Activated naive CD8-positive, alpha-beta T cell treated with anti-CD3 and anti-CD28 coated beads, Interleukin-2, amount 10 ng/mL, durations not matched to agents 7 days and 5 days (primary cell): ENCODE data around the gene GNAT2. TPM values are rescaled to one million over a fixed set of nuclear protein-coding genes. Genes with fewer than 3 reads are reported as not detected.
"Not testable (repeated sequence)": the region's sequence is repeated elsewhere in the genome, so short reads cannot be mapped to it uniquely, and the experiment has no call there.

ENCODE experiments used
- ATAC-seq: fragments of 150-1000 bp; cut with Tn5 transposase; one replicate; pipeline ENCODE4 v1.10.0; 2021; ENCODE audit warnings: low read depth, moderate library complexity
- POLR2A ChIA-PET: fragments of 350-600 bp; sonication (Branson Sonifier 250); formaldehyde crosslinking; loops from one replicate; lab custom pipeline; 2021; ENCODE audit warnings: antibody characterized with exemption; lab: Charles Lee
- DNase-seq: peaks from one replicate; pipeline ENCODE4 v3.0.0; 2021
- H3K27ac Mint-ChIP-seq: one replicate; pipeline ENCODE4 v1.8.0; 2022; ENCODE audit warnings: mild to moderate bottlenecking, mixed read lengths
- H3K27me3 Mint-ChIP-seq: one replicate; pipeline ENCODE4 v1.8.0; 2022; ENCODE audit warnings: mild to moderate bottlenecking, moderate library complexity, mixed read lengths
- H3K36me3 Mint-ChIP-seq: one replicate; pipeline ENCODE4 v1.8.0; 2021; ENCODE audit warnings: mild to moderate bottlenecking, mixed read lengths
- H3K4me1 Mint-ChIP-seq: one replicate; pipeline ENCODE4 v1.8.0; 2021; ENCODE audit warnings: mixed read lengths
- H3K4me3 Mint-ChIP-seq: one replicate; pipeline ENCODE4 v1.8.0; 2022; ENCODE audit warnings: mild to moderate bottlenecking, moderate library complexity, mixed read lengths
- H3K9me3 Mint-ChIP-seq: one replicate; pipeline ENCODE4 v1.8.0; 2021; ENCODE audit warnings: mixed read lengths
- total RNA-seq, 2 experiments: library from RNA; stranded (reverse); gene quantifications; one replicate each; pipeline ENCODE4 v1.2.3, GENCODE V29; 2021

GNAT2 gene
- total RNA-seq = under 1 TPM in 1 of 2 experiments, not detected in 1; 0.22 TPM

- POLR2A ChIA-PET = interaction anchor here (0.6 to 2.4 kb wide), 12 partner anchors 10 to 720 kb away, joined by 3 to 56 read pairs (median 4); partner anchors contain the start of genes AHCYL1, GNAI3, PSMA5 and RBM15
- peak; percentile 85 for DNase-seq
- no peaks in the 10 kb centered on the region for H3K27me3 Mint-ChIP-seq
- peak within 1 kb of the TSS; percentile 97 for H3K4me3 Mint-ChIP-seq
- H3K9me3 Mint-ChIP-seq = no peaks in the 10 kb centered on the region
- peaks cover 8% of the 10 kb centered on the region for H3K36me3 Mint-ChIP-seq
- peak; percentile 32 for ATAC-seq
- H3K27ac Mint-ChIP-seq = peak within 1 kb of the TSS; percentile 98
- peaks cover 58% of the 10 kb centered on the region for H3K4me1 Mint-ChIP-seq
These were observed at the start of gene GNAT2, which contains the start of gene AMPD2 for GRCh38 chr1:109619576-109620400. Gene GNAT2, minus strand, starts transcription at chr1:109619616. Its CDS starts 6,746 bp downstream, at chr1:109612870. Gene AMPD2, plus strand, starts transcription at chr1:109619837. Its CDS starts 1,339 bp downstream, at chr1:109621176.

GRCh38 chr1:109668123-109668775, 48.8 kb upstream of the GNAT2 start:
- POLR2A ChIA-PET = no interaction called here
- H3K27ac Mint-ChIP-seq = no peak overlapping the region

GRCh38 chr1:109667452-109668122, 48.2 kb upstream of the GNAT2 start, which contains the start of gene GSTM2:
Gene GSTM2, plus strand, starts transcription at chr1:109668057. Its CDS starts 59 bp downstream, at chr1:109668116.
- Mint-ChIP-seq H3K27ac (no peak within 1 kb of the TSS), H3K4me1 (peaks cover 19% of the 10 kb centered on the region), H3K27me3 (no peaks in the 10 kb centered on the region), H3K36me3 (peaks cover 2% of the 10 kb centered on the region), H3K4me3 (peak within 1 kb of the TSS; percentile 82), H3K9me3 (no peaks in the 10 kb centered on the region)
- POLR2A ChIA-PET = no interaction called here
- DNase-seq (peak; percentile 75), ATAC-seq (peak; percentile 94)

More at GRCh38 chr1:109668123-109668775, 48.8 kb upstream of the GNAT2 start:
- H3K4me3 Mint-ChIP-seq = peak overlapping the region; percentile 82
- no peaks in the 10 kb centered on the region for H3K27me3 Mint-ChIP-seq
- peaks cover 2% of the 10 kb centered on the region for H3K36me3 Mint-ChIP-seq
- DNase-seq (no peak), ATAC-seq (no peak)
- peaks cover 19% of the 10 kb centered on the region for H3K4me1 Mint-ChIP-seq
- no peaks in the 10 kb centered on the region for H3K9me3 Mint-ChIP-seq

GRCh38 chr1:109664671-109665070, 45.3 kb upstream of the GNAT2 start:
- peaks cover under 1% of the 10 kb centered on the region for H3K36me3 Mint-ChIP-seq
- DNase-seq (no peak), ATAC-seq (no peak)
- POLR2A ChIA-PET = no interaction called here
- no peaks in the 10 kb centered on the region for H3K27me3 Mint-ChIP-seq
- H3K4me1 Mint-ChIP-seq = peaks cover 18% of the 10 kb centered on the region
- no peaks in the 10 kb centered on the region for H3K9me3 Mint-ChIP-seq
- no peak overlapping the region for H3K4me3 Mint-ChIP-seq
- no peak overlapping the region for H3K27ac Mint-ChIP-seq

GRCh38 chr1:109661391-109661790, 42.0 kb upstream of the GNAT2 start:
- ATAC-seq (no peak), DNase-seq (no peak)
- H3K4me3 Mint-ChIP-seq = no peak overlapping the region
- peaks cover 5% of the 10 kb centered on the region for H3K4me1 Mint-ChIP-seq
- H3K36me3 Mint-ChIP-seq = no peaks in the 10 kb centered on the region
- POLR2A ChIA-PET = no interaction called here
- H3K27ac Mint-ChIP-seq = peak overlapping the region; percentile 53
- no peaks in the 10 kb centered on the region for H3K27me3 Mint-ChIP-seq
- no peaks in the 10 kb centered on the region for H3K9me3 Mint-ChIP-seq

GRCh38 chr1:109660691-109661026, 41.2 kb upstream of the GNAT2 start:
- POLR2A ChIA-PET = interaction anchor here (0.6 kb wide), 1 partner anchor 10 kb away, joined by 3 read pairs; no protein-coding TSS in a partner anchor
- not testable (repeated sequence) for H3K36me3 Mint-ChIP-seq, DNase-seq, H3K9me3 Mint-ChIP-seq, ATAC-seq, H3K4me1 Mint-ChIP-seq, H3K27me3 Mint-ChIP-seq, H3K4me3 Mint-ChIP-seq
- H3K27ac Mint-ChIP-seq = peak overlapping the region; percentile 5

- POLR2A ChIA-PET = interaction anchor here (0.6 kb wide), 1 partner anchor 11 kb away, joined by 3 read pairs; no protein-coding TSS in a partner anchor
- H3K27ac Mint-ChIP-seq = peak overlapping the region; percentile 5
- no peak overlapping the region for H3K4me3 Mint-ChIP-seq
- no peaks in the 10 kb centered on the region for H3K36me3 Mint-ChIP-seq
- DNase-seq = no peak
- no peaks in the 10 kb centered on the region for H3K27me3 Mint-ChIP-seq
- ATAC-seq = no peak
- peaks cover 12% of the 10 kb centered on the region for H3K4me1 Mint-ChIP-seq
- no peaks in the 10 kb centered on the region for H3K9me3 Mint-ChIP-seq
These were observed 40.7 kb upstream of the GNAT2 start for GRCh38 chr1:109659997-109660690.

GRCh38 chr1:109659145-109659544, 39.7 kb upstream of the GNAT2 start:
- ATAC-seq (no peak), DNase-seq (no peak)
- POLR2A ChIA-PET = no interaction called here
- Mint-ChIP-seq H3K36me3 (no peaks in the 10 kb centered on the region), H3K4me3 (no peak overlapping the region), H3K9me3 (no peaks in the 10 kb centered on the region), H3K4me1 (peaks cover 14% of the 10 kb centered on the region), H3K27me3 (peaks cover 7% of the 10 kb centered on the region), H3K27ac (no peak overlapping the region)

GRCh38 chr1:109658533-109659042, 39.2 kb upstream of the GNAT2 start:
- DNase-seq (no peak), ATAC-seq (no peak)
- POLR2A ChIA-PET = no interaction called here
- Mint-ChIP-seq H3K9me3 (no peaks in the 10 kb centered on the region), H3K4me1 (peaks cover 14% of the 10 kb centered on the region), H3K4me3 (no peak overlapping the region), H3K27me3 (peaks cover 9% of the 10 kb centered on the region), H3K27ac (no peak overlapping the region), H3K36me3 (no peaks in the 10 kb centered on the region)

DNA sequence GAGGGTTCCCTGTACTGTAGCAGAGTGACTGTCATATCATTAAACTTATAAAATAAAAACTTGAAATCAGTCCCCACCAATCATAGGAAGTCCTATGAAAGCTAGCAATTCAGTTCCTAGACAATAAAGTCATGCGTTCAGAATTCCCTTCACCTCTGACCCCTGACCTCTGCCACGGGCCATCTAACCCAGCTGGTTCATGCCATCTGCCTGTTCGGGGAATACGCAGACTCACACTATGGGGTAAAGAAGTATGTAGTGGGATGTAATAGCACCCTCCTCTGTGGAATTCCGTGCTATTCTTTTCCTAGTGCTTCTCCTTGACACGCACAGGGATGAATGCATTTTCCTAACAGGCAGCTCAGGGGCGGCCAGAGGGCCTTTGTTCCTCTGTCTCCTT, 38.6 kb upstream of the GNAT2 start:
- H3K4me3 Mint-ChIP-seq = no peak overlapping the region
- no peaks in the 10 kb centered on the region for H3K36me3 Mint-ChIP-seq
- ATAC-seq = no peak
- H3K9me3 Mint-ChIP-seq = no peaks in the 10 kb centered on the region
- peaks cover 14% of the 10 kb centered on the region for H3K4me1 Mint-ChIP-seq
- POLR2A ChIA-PET = no interaction called here
- no peak overlapping the region for H3K27ac Mint-ChIP-seq
- peaks cover 14% of the 10 kb centered on the region for H3K27me3 Mint-ChIP-seq
- no peak for DNase-seq

- Mint-ChIP-seq H3K4me1 (peaks cover 14% of the 10 kb centered on the region), H3K36me3 (no peaks in the 10 kb centered on the region), H3K9me3 (no peaks in the 10 kb centered on the region), H3K27me3 (peaks cover 17% of the 10 kb centered on the region), H3K4me3 (no peak overlapping the region), H3K27ac (no peak overlapping the region)
- ATAC-seq = no peak
- DNase-seq = no peak
- POLR2A ChIA-PET = no interaction called here
These were observed 38.0 kb upstream of the GNAT2 start for GRCh38 chr1:109657395-109657794.

DNA sequence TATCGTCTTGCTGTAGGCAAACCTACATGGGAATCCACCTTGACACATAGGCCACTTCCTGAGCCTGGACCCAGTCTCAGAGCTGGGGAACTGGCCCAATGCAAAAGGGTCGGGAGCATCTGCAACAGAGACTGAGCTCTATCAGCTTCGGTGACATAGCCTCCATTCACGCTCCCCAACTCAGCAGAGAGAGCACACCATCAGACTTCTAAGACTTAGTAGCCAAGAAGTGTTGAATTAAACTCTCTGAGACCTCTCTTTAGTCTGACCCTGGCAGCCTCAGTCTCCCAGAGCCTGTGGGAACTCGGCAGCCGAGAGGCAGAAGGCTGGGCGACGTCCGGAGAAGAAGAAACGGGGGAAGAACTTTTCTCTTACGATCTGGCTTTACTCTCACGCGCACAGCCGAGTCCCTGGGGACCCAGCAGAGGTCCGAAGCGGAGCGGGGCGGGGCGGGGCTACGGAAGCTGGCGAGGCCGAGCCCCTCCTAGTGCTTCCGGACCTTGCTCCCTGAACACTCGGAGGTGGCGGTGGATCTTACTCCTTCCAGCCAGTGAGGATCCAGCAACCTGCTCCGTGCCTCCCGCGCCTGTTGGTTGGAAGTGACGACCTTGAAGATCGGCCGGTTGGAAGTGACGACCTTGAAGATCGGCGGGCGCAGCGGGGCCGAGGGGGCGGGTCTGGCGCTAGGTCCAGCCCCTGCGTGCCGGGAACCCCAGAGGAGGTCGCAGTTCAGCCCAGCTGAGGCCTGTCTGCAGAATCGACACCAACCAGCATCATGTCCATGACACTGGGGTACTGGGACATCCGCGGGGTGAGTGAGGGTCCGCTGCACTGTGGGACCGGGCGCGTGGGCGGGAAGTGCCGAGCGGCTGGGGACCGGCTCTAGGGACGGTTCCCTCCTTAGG, 36.5 kb upstream of the GNAT2 start, which contains the start of gene GSTM4:
Gene GSTM4 (plus strand): TSS at position 485 of the 905 bp plus-strand sequence. CDS start 291 bp downstream, at position 776.
- Mint-ChIP-seq H3K27ac (peak within 1 kb of the TSS; percentile 81), H3K9me3 (no peaks in the 10 kb centered on the region), H3K4me3 (peak within 1 kb of the TSS; percentile 88), H3K27me3 (peaks cover 30% of the 10 kb centered on the region), H3K4me1 (peaks cover 10% of the 10 kb centered on the region), H3K36me3 (no peaks in the 10 kb centered on the region)
- POLR2A ChIA-PET = no interaction called here
- ATAC-seq = peak; percentile 87
- peak; percentile 74 for DNase-seq
